Medulla oblongata (tissue), 1 donor: ENCODE results near the gene HS3ST2.
"Not testable (repeated sequence)": the region's sequence is repeated elsewhere in the genome, so short reads cannot be mapped to it uniquely, and the experiment has no call there.

Source experiments
- DNase-seq: peaks from one replicate; pipeline ENCODE4 v3.0.0-alpha.2; 2015; ENCODE audit errors: extremely low spot score

The HS3ST2 gene

DNA sequence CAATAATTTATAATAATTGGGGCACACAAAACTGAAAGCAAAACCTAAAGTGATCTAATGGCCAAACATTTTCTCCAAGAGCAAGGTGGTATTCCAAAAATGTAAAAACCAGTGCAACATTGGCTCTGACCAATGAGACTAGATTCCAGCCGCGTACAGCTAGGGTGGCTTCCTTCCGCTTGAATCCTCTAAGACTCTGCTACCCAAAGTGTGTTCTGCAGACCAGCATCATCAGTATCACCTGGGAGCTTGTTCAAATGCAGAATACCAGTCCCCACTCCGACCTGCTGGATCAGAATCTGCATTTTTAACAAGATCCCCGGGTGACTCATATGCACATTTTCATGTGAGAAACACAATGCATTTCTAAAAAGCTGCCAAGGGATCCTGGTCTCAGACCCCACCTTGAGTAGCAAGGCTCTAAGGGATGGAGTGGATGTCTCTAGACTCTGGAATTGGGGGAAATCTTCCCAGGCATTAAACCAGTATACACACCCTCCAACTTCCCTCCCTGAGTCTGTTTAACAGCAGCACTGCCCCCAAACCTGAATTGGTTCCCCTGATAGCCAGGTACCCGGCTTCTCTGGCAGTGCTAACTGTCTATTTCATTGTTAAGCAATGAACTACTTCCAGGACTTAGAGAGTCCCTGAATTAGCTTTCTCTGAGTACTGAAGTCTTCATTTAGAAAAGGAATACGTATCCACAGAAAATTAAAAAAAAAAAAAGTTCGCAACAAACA lies 118.2 kb downstream of the HS3ST2 start:
- DNase-seq, result no peak

DNA sequence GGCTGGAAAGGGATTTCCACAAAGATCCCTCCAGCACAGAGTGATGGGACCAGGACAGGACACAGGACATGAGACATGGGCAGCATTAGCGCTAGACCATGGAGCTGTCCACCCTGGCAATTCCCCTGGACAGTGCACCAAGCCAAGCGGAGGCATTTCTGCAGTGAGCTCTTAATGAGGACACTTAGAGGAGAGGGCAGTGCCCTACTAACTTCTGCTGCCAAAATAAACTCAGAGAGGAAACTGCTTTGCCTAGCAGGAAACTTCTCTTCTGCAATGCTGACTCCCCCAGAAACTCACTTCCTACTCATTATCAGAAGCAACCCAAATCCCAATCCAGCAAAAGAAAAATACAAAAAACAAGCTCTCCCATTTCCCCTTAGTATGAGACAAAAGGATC lies 119.2 kb downstream of the HS3ST2 start:
- DNase-seq, result peak; percentile 37

DNA sequence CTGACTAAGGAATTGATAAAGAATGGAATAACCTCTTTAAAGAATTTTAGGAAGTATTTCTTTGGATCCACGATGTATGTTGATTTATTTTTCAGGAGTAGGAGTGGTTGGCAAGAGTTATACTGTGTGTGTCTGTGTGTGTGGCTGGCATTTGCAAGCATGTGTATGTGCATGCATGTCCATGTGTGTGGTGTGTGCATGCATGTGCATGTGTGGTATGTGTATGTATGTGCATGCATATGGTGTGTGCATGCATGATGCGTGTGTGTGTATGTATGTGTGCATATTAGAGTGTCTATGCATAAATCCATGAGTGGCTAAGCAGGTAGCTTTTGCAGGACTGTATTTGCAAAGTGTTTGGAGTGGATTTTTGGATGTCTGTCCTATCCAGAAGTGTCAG lies 120.8 kb downstream of the HS3ST2 start:
- no peak for DNase-seq

DNA sequence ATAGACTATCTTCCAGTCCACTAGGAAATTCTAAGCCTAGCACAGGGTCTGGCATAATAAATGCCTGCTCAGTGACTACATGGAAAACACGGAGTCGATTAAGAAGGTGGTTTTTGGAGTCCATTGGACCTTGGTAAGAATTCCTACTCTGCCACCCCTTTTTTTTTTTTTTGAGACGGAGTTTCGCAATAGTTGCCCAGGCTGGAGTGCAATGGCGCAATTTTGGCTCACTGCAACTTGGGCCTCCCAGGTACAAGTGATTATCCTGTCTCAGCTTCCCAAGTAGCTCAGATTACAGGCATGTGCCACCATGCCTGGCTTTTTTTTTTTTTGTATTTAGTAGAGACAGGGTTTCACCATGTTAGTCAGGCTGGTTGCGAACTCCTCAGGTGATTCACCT lies 123.2 kb downstream of the HS3ST2 start:
- DNase-seq, result no peak

DNA sequence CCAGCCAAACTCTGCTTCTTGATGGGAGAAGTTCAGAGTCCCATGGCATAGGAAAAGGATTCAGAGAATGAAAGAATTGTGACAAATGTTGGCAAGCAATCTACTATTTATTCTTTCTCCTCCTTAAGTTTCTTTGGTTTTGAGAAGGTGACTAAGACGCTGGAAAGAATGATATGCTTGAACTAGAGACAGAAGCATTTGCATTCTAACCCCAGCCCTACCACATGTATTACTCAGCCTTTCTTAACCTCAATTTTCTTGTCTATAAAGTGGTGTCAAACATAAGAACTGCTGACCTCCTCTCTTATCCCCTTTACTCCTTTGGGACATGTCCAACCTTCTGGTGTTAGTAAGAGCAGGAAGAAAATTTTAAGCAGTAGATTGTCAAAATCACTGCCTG lies 124.7 kb downstream of the HS3ST2 start:
- DNase-seq, result no peak

DNA sequence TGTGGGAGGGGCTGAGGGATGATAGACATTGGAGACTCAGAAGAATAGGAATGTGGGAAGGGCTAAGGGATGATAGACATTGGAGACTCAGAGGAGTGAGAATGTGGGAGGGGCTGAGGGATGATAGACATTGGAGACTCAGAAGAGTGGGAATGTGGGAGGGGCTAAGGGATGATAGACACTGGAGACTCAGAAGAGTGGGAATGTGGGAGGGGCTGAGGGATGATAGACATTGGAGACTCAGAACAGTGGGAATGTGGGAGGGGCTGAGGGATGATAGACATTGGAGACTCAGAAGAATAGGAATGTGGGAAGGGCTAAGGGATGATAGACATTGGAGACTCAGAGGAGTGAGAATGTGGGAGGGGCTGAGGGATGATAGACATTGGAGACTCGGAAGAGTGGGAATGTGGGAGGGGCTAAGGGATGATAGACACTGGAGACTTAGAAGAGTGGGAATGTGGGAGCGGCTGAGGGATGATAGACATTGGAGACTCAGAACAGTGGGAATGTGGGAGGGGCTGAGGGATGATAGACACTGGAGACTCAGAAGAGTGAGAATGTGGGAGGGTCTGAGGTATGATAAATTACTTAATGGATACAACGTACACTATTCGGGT lies 125.9 kb downstream of the HS3ST2 start:
- DNase-seq, result not testable (repeated sequence)

DNA sequence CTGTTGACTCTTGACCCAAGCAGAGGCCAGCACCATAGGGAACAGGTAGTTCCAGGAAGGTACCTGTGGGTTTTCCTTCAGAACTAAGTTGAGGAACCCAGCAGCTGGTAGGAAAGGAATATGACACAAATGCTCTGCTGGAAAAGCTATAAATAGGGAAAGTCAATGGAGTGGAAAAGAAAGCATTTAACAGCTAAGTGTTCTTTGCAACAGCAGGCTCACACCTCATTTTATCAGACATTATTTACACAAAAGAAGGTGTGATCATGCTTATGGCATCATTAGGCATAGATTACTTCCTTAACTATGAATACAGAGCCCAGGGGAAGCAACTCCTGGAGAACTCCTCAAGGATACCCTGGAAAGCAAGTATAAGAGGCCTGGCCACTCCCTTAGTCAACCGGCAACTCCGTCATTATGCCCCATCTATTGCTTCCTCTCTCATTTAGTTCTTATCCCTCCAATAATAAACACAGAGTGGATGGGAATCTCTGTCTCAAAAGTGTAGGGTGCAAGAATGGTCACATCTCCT lies 128.1 kb downstream of the HS3ST2 start:
- DNase-seq, result no peak

- DNase-seq, result no peak
Measured at GRCh38 chr16:22942811-22943210, 128.8 kb downstream of the HS3ST2 start.

- no peak for DNase-seq
Measured at GRCh38 chr16:22945361-22945760, 131.4 kb downstream of the HS3ST2 start.

- no peak for DNase-seq
Measured at GRCh38 chr16:22946433-22946832, 132.5 kb downstream of the HS3ST2 start.

DNA sequence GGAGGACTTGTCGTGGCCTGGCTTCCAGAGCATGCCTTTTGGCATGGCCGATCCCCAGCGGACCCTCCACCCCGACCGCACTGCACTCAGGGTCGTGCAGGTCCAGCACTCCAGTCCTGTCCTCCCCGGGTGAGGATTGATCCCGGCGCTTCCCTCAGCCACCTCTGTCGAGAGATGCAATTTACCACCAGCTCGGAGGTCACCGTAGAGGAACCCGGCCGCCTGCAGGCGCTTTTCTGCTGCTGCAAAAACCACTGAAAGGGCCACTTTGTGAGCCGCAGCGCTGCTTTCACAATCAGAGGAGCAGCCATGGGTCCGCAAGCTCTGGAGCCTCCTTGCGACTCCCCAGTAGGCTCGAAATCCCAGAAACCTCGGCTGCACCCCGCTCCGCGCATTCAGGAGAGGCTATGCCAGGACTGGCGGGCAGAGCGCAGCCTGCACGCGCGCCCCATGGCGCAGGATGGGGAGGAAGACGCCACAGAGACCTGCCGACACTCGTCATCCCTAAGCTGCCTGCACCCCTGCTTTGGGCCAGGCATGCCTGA lies 134.2 kb downstream of the HS3ST2 start:
- DNase-seq, result no peak

GRCh38 chr16:22948603-22949368 lies 134.8 kb downstream of the HS3ST2 start:
- peak; percentile 70 for DNase-seq

- DNase-seq, result no peak
Measured at GRCh38 chr16:22955461-22956070, 141.6 kb downstream of the HS3ST2 start.

DNA sequence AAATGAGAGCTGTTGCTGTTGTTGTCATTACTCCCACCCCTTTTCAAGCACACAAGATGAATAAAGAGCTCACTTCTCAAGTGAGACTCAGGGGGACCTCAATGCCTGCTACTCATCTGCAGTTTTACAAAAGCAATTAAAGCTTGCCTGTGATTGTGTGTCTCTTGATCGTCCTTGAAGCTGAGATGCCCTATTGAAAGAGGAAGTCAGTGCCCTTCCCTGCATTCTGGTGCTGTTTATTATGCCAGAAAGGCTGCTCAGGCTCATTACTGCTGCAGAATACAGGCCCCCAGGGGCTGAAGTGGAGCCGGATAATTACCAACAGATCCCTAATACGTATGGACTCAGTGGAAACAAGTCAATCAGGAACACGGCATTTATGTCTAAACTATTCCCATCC lies 147.2 kb downstream of the HS3ST2 start:
- no peak for DNase-seq

DNA sequence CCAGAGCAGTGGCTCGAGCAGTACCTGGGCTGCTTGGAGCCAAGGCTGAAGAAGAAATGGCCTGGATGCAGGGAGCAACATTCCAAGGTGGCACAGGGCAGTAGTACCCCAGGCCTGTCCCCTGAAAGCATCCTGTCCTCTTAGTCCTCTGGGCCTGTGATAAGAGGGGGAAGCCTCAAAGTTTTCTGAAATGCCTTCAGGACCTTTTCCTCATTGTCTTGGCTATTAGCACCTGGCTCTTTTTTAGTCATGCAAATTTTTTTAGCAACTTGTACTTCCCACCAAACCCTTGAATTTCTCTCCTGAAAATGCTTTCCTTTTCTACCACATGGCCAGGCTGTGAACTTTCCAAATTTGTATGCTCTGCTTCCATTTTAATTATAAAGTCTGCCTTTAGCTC lies 148.9 kb downstream of the HS3ST2 start:
- DNase-seq, result no peak
